ENCODE results near the gene AXIN2. TPM values are rescaled to one million over a fixed set of nuclear protein-coding genes. Genes with fewer than 3 reads are reported as not detected.

The AXIN2 gene
- total and polyA plus RNA-seq, 8 donors: 25.0 to 65.7 (median 59.5) TPM

GRCh38 chr17:65530523-65531255 lies 30.8 kb downstream of the AXIN2 start:
- no peak for TF ChIP-seq CTCF (IDR thresholded peaks at IDR 0.05)
- ATAC-seq (no peak), DNase-seq (no peak)
- no peaks in the 10 kb centered on the region for H3K9me3 ChIP-seq
- intact Hi-C loops (cut with DNase I): no loop called here
- H3K27me3 ChIP-seq: no peaks in the 10 kb centered on the region
- H3K27ac ChIP-seq: peak overlapping the region; percentile 50 to 72
- H3K4me3 ChIP-seq: no peak overlapping the region
- H3K4me1 ChIP-seq: peaks cover 14 to 45% of the 10 kb centered on the region in 2 donors
- peaks cover 0 to 39% of the 10 kb centered on the region in 2 donors for H3K36me3 ChIP-seq

GRCh38 chr17:65529761-65530522 lies 31.5 kb downstream of the AXIN2 start:
- TF ChIP-seq CTCF (IDR thresholded peaks at IDR 0.05): no peak
- intact Hi-C loops (cut with DNase I): no loop called here
- ATAC-seq (no peak), DNase-seq (no peak)
- Histone ChIP-seq H3K36me3 (peaks cover 0 to 32% of the 10 kb centered on the region in 2 donors), H3K4me3 (no peak overlapping the region), H3K27me3 (no peaks in the 10 kb centered on the region), H3K4me1 (peaks cover 14 to 45% of the 10 kb centered on the region in 2 donors), H3K27ac (no peak overlapping the region), H3K9me3 (no peaks in the 10 kb centered on the region)

- no peak overlapping the region for H3K27ac ChIP-seq
- no peaks in the 10 kb centered on the region for H3K9me3 ChIP-seq
- intact Hi-C loops (cut with DNase I): no loop called here
- ATAC-seq (no peak), DNase-seq (no peak)
- peaks cover 0 to 24% of the 10 kb centered on the region in 2 donors for H3K36me3 ChIP-seq
- TF ChIP-seq CTCF (IDR thresholded peaks at IDR 0.05): no peak
- no peak overlapping the region for H3K4me3 ChIP-seq
- H3K4me1 ChIP-seq: peaks cover 21 to 45% of the 10 kb centered on the region in 2 donors
- no peaks in the 10 kb centered on the region for H3K27me3 ChIP-seq
Measured at GRCh38 chr17:65529040-65529633, 32.3 kb downstream of the AXIN2 start.

GRCh38 chr17:65527857-65528591 lies 33.4 kb downstream of the AXIN2 start:
- no peak for DNase-seq
- ATAC-seq: no peak
- Histone ChIP-seq H3K9me3 (no peaks in the 10 kb centered on the region), H3K4me3 (no peak overlapping the region), H3K4me1 (peaks cover 16 to 34% of the 10 kb centered on the region in 2 donors), H3K27me3 (no peaks in the 10 kb centered on the region), H3K27ac (no peak overlapping the region), H3K36me3 (peaks cover 0 to 13% of the 10 kb centered on the region in 2 donors)
- TF ChIP-seq CTCF (IDR thresholded peaks at IDR 0.05): no peak
- intact Hi-C loops (cut with DNase I): no loop called here
